D721Med (cell line): ENCODE data around the gene APOO.

ENCODE experiments used
- DNase-seq: peaks from one replicate; pipeline ENCODE4 v3.0.0; 2011; ENCODE audit warnings: low spot score; ENCODE audit not compliant: insufficient read length
- FAIRE-seq: peaks from 2 replicates; lab custom pipeline; 2011; peaks lifted over from hg19 to GRCh38; lab: Jason Lieb, UNC
- CTCF ChIP-seq: IDR thresholded peaks from 2 replicates; pipeline ENCODE4 v1.5.1; 2012; ENCODE audit warnings: mild to moderate bottlenecking, control low read depth; ENCODE audit not compliant: insufficient read depth; ENCODE audit errors: missing control alignments

The APOO gene

DNA sequence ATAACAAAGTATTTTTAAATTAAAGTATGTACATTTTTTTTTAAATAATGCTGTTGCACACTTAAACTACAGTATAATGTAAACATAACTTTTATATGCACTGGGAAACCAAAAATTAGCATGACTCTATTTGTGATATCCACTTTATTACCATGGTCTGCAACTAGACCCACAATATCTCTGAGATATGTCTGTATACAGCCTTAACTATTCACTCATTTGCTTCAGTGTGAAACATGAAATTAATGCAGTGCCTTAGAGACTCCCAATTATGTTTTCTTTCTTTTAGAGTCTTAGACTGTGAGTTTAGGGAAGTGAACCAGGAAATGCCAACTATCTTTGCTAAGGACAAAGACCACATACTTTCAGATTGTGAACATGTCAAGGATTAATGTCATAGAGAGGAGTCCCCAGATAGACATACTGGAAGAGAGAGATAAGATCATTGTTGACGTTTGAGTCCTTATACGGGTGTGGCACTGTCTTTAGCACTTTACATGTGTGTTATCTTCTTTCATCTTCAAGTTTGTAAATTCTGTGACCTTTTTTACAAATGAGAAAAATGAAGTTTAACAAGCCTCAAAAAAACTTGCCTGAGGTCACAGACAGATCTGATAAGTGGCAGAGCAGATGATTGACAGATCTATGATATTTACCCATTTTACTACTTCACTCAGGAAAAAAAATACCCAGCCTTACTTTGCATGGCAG, 23.3 kb upstream of the APOO start:
- no peak for TF ChIP-seq CTCF
- no peak for FAIRE-seq
- DNase-seq, result no peak

DNA sequence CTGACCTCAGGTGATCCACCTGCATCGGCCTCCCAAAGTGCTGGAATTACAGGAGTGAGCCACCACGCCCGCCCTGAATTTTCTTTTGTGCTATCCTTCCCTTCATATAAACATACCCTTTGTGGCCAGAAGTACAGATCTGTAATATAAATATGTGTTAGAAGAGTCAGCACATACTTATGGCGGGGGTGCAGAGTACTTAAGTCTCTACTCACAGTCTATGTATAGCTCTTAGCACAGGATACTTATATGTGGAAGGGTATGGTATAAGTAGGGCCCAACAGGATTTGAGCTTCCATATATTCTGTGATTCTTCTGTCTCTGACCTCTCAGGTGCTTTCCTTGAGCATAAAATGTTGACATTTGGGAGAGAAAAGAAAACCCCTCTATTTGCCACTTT, 18.3 kb upstream of the APOO start:
- FAIRE-seq, result no peak
- no peak for DNase-seq
- TF ChIP-seq CTCF, result no peak

- DNase-seq (no peak), FAIRE-seq (no peak)
- peak; percentile 11 for TF ChIP-seq CTCF
These were observed 12.1 kb upstream of the APOO start for GRCh38 chrX:23919706-23920320.

DNA sequence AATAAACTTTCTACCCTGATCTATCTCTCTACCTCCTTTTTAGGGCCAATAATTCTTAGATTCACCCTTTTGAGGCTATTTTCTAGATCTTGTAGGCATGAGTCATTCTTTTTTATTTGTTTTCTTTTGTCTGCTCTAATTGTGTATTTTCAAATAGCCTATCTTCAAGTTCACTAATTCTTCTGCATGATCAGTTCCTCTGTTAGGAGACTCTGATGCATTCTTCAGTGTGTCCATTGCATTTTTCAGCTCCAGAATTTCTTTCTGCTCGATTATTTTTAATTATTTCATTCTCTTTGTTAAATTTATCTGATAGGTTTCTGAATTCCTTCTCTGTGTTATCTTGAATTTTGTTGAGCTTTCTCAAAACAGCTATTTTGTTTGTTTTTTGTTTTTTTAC, 11.4 kb upstream of the APOO start:
- FAIRE-seq, result no peak
- DNase-seq, result no peak
- no peak for TF ChIP-seq CTCF

DNA sequence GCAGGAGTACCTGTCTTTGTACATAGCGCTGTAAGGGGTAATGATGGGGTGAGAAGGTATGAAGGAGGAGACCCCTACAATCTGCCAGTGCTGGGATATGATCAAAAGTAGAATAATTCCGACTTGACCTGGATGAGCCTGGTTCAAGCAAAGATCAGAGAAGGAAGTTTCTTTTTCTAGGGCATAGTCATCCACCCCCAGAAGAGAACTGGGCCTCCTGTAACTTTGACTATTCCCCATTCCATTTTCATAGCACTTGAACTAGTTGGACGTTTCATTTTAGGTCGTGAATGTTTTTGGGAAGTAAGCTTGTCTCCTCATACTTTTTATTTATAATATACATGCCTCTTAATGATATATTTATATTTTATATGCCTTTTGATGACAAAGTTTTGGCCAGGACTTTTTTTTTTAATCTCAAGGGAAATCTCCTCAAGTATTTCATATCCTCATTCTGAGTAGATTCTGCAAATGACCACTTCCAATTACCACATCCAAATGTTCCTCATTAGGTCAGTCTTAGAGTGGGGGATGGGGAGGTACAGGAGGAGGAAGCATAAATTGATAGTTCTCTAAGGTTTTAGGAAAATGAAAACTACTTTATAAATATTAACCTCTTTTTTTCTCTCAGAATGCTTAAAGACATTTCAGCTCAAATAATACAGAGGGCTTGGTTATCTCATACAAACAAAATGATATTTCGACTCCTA, 3.5 kb upstream of the APOO start:
- DNase-seq, result no peak

GRCh38 chrX:23908219-23909004, 674 bp upstream of the APOO start:
- TF ChIP-seq CTCF, result peak; percentile 13
- DNase-seq, result no peak
- no peak for FAIRE-seq

More for the DNA sequence above, 3.5 kb upstream of the APOO start:
- no peak for TF ChIP-seq CTCF
- no peak for FAIRE-seq
